ENCODE measurements around the gene CTNNA3. TPM values are rescaled to one million over a fixed set of nuclear protein-coding genes. Genes with fewer than 3 reads are reported as not detected.

The CTNNA3 gene
- total RNA-seq, 2 donors from 2014 or later, result 0.37 to 1.1 TPM

DNA sequence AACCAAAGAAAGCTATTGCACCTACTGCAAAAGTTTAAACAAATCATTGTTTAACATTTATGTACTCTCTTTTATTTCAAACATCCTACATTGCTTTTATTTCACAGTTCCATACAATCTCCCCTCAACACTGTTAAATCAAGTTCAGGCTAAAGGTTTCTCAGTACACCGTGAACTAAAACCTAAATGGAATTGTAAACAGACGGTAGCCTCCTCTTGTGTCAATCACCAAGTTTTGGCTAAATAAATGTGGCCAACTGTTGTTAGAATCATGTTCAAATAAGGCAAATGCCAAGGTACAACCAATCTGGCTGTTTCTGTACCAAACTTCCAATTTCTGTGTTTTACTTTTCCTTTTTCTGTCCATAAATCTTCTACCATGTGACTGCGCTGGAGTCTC, 1493.9 kb downstream of the CTNNA3 start:
- no peaks in the 10 kb centered on the region for H3K9me3 ChIP-seq
- no peak for DNase-seq
- H3K27ac ChIP-seq, result no peak overlapping the region
- H3K9ac ChIP-seq (ENCODE audit: low read depth in 2 of 2, low read length in 2 of 2), result no peak overlapping the region
- TF ChIP-seq, protein P1, sequence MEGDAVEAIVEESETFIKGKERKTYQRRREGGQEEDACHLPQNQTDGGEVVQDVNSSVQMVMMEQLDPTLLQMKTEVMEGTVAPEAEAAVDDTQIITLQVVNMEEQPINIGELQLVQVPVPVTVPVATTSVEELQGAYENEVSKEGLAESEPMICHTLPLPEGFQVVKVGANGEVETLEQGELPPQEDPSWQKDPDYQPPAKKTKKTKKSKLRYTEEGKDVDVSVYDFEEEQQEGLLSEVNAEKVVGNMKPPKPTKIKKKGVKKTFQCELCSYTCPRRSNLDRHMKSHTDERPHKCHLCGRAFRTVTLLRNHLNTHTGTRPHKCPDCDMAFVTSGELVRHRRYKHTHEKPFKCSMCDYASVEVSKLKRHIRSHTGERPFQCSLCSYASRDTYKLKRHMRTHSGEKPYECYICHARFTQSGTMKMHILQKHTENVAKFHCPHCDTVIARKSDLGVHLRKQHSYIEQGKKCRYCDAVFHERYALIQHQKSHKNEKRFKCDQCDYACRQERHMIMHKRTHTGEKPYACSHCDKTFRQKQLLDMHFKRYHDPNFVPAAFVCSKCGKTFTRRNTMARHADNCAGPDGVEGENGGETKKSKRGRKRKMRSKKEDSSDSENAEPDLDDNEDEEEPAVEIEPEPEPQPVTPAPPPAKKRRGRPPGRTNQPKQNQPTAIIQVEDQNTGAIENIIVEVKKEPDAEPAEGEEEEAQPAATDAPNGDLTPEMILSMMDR (IDR thresholded peaks at IDR 0.05), result no peak
- H3K27me3 ChIP-seq, result no peaks in the 10 kb centered on the region
- H3K36me3 ChIP-seq, result no peaks in the 10 kb centered on the region
- H3K4me3 ChIP-seq, result no peak overlapping the region
- intact Hi-C loops (cut with DNase I), result no loop called here
- no peaks in the 10 kb centered on the region for H3K4me1 ChIP-seq

DNA sequence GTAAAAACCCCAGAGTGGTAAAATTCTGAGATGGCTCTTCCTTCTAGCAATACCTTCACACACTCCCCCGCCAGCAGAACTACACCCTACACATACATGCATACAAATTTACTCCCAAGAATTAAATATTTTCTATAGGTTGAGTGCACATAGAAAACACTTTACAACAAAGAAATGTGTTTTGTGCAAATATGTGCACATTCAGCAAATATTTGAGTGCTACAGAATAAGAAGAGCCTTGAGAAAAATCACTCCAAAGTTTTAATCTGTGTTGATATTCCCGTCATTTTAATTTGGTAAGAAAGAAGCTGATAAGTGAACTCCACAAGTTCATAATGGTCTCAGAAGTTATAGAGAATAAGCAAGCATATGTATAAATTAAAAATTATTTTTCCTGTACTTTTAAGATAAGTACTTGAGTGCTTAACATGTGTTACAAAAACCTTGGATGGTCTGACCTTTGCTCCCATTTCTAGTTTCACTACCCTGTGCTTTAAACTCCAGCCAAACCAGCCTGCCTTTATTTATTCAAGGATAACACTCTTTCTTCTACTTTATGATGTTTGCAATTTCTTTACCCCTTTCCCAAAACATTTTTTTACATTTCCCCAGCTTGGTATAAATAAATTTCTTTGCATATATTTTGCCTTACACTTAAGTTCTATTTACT, 1503.7 kb downstream of the CTNNA3 start:
- intact Hi-C loops (cut with DNase I), result no loop called here
- Histone ChIP-seq H3K9ac (ENCODE audit: low read depth in 2 of 2, low read length in 2 of 2) (no peak overlapping the region), H3K4me3 (no peak overlapping the region), H3K27ac (no peak overlapping the region), H3K4me1 (no peaks in the 10 kb centered on the region), H3K9me3 (no peaks in the 10 kb centered on the region), H3K36me3 (no peaks in the 10 kb centered on the region), H3K27me3 (no peaks in the 10 kb centered on the region)
- TF ChIP-seq, protein P1 (IDR thresholded peaks at IDR 0.05), result no peak
- DNase-seq, result no peak

DNA sequence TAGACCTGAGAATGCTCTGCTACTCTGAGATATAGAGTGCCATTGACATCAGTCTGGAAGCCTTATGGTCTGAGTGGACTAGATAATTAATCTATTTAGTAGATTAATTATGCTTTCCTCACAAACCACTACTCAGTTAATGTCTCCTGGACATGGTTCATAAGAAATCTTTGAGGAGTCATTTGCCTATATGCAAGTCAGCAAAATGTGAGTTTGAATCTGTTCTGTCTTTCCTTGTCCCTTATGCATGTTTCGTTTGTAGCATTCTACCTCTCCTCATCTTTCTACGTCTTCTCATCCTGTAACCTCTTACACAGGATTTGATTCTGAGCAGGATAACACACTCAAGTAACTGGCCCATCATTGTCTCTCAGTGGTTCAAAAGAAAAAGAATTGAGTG, 1505.6 kb downstream of the CTNNA3 start:
- H3K27ac ChIP-seq, result no peak overlapping the region
- H3K9me3 ChIP-seq, result no peaks in the 10 kb centered on the region
- no peaks in the 10 kb centered on the region for H3K4me1 ChIP-seq
- DNase-seq, result no peak
- H3K27me3 ChIP-seq, result no peaks in the 10 kb centered on the region
- no peak overlapping the region for H3K9ac ChIP-seq (ENCODE audit: low read depth in 2 of 2, low read length in 2 of 2)
- H3K36me3 ChIP-seq, result no peaks in the 10 kb centered on the region
- TF ChIP-seq, protein P1 (IDR thresholded peaks at IDR 0.05), result no peak
- no peak overlapping the region for H3K4me3 ChIP-seq
- intact Hi-C loops (cut with DNase I), result no loop called here

DNA sequence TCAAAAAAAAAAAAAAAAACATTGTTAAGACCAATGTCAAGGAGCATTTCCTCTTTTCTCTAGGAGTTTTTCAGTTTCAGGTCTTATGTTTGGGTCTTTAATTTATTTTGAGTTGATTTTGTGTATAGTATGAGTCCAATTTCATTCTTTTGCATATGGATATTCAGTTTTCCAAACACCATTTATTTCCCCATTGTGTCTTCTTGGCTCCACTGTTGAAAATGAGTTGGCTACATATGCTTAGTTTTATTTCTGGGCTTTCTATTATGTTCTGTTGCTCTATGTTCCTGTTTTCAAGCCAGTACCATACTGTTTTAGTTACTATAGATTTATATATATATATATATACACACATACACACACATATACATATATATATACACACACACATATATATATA, 1506.7 kb downstream of the CTNNA3 start:
- no peaks in the 10 kb centered on the region for H3K36me3 ChIP-seq
- DNase-seq, result no peak
- TF ChIP-seq, protein P1 (IDR thresholded peaks at IDR 0.05), result no peak
- intact Hi-C loops (cut with DNase I), result no loop called here
- H3K4me3 ChIP-seq, result no peak overlapping the region
- H3K9ac ChIP-seq (ENCODE audit: low read depth in 2 of 2, low read length in 2 of 2), result no peak overlapping the region
- no peak overlapping the region for H3K27ac ChIP-seq
- no peaks in the 10 kb centered on the region for H3K4me1 ChIP-seq
- H3K27me3 ChIP-seq, result no peaks in the 10 kb centered on the region
- no peaks in the 10 kb centered on the region for H3K9me3 ChIP-seq

DNA sequence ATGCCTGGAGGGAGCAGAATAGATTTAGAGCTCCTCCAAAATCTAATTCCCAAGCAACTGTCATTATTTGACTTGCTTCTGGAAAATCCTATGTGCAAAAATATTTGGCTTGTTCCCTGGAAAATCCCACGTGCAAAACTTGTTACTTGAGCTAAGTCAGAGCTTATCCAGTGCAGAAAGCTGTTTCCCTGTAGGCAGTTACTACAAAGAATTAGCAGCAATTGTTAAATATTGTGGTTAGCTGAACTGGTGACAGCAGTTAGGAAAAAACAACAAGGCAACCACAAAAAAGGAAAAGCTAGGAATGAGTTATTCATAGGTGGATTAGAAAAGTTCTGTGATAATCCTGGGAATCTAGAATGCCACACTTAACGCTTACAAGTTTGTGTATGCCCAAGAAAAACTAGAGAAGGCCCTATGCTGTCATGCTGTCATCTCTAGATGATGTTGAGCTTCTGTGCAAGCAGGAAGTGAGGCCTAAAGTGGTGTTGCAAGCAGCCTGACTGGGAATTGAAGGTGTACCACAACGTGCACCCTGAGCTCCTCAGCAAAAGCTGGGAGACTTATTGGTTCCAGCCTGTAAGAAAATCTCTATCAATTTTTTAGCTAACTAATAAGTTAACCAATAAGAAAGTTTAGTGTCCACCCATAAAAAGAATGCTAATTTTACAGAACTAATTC, 1508.8 kb downstream of the CTNNA3 start:
- intact Hi-C loops (cut with DNase I), result no loop called here
- Histone ChIP-seq H3K27me3 (no peaks in the 10 kb centered on the region), H3K27ac (no peak overlapping the region), H3K9me3 (no peaks in the 10 kb centered on the region), H3K36me3 (no peaks in the 10 kb centered on the region), H3K4me3 (no peak overlapping the region), H3K4me1 (no peaks in the 10 kb centered on the region), H3K9ac (ENCODE audit: low read depth in 2 of 2, low read length in 2 of 2) (no peak overlapping the region)
- TF ChIP-seq, protein P1 (IDR thresholded peaks at IDR 0.05), result no peak
- DNase-seq, result no peak

Measured in colonic mucosa (tissue), 4 donors.